GM18499 (cell line): ENCODE measurements around the gene EPN2.

Source experiments
- ATAC-seq: cut with Tn5 transposase; IDR thresholded peaks from one replicate; pipeline ENCODE4 v1.9.1; 2021; ENCODE audit warnings: moderate number of reproducible peaks; ENCODE audit not compliant: insufficient read depth, unreplicated experiment

Gene EPN2

DNA sequence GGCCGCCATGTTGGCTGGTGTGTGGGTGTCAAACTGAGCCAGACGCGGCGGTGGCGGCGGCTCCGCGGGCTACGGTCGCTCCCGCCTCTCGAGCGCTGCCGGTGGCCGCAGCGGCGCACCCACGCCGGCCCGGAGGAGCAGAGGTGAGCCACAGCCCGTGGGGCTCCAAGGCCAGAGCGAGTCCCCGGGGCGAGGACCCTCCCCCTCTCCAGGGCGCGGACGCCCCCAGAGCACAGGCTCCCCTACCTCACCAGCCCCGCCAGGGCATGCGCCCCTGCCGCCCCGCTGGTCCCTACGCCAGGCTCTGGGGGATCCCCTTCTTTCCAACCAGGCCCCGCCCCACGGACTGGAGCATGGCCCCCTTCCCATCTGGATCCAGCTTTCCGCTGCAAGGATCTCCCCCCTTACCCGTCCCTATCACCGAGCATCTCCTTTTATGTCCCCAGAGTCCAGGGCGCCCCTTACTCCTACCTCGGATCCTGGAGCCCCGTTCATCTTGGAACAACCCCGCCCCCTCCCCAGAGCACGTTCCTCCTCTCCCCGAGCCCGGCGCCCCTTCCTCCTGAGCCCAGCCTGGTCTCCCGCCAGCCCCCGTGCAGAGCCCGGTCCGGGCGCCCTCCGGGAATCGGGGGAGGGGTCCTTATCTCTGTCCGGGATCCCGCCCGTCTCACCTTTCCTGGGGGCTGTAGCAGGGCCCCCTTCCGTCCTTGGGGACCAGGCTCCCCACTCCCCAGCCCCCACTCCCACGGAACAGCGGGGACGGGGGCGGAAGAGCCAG lies 412 bp downstream of the EPN2 start:
- no peak for ATAC-seq

DNA sequence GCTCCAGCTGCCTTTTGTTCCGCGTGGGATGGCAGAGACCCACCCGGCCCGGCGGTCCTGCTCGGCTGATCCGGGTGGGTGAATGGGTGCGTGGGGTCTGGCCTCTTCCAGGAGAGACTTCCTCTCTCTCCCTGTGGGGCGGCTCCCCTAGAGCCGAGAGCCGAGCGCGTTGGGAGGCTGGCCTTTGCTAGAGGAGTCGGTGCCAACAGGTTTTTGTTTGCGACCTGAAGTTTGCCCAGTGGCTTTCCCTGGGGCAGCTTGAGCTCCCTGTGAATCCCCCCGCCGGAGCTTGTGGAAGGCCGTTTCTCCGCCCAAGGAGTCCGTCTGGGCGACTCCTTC lies 970 bp downstream of the EPN2 start:
- no peak for ATAC-seq

DNA sequence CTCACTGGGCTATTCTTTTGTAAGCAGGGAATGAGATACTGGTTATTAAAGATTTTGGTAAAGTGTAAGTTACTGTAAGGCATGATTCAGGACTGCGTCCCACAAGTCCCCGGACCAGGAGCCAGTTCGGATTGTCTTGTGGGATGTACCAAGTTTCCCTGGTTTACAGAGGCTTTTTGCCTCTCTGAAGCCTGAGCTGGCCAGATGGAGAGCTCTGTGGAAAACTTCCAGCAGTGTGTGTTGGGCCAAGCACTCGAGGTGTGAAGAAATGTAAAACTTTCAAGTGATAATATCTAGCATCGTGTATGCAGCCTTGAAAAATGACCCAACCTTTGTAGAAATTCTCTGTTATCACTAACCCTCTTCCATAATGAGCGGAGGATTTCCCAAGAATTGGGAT lies 2.4 kb downstream of the EPN2 start:
- ATAC-seq: no peak

DNA sequence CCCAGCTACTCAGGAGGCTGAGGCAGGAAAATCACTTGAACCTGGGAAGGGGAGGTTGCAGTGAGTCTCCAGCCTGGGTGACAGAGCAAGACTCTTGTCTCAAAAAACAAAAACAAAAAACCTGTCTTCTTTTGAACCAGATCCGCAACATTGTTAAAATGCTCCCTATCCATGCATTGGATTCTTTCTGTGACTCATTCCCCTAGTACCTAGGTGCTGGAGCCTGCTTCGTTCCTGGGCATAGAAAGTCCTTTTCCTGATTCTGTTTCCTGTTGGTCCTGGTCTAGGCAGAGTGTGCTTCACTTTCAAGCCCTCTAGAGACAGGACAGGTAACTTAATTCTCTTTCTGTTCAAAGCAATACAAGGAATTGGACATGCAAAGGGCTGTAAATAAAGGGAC lies 5.2 kb downstream of the EPN2 start:
- no peak for ATAC-seq

DNA sequence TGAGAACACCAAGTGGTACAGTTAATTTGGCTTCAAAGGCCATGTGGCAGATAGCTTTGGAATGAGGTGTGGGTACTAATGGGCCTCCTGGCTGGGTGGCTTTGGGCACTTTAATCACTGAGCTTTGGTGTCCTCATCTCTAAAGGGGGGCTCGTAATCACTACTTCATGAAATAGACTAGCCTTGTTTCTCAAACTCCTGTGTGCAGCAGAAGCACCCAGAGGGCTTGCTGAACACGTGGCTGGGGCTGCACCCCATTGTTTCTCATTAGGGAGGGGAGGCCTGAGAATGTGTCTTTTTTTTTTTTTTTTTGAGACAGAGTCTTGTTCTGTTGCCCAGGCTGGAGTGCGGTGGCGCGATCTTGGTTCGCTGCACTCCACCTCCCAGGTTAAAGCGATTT lies 5.8 kb downstream of the EPN2 start:
- no peak for ATAC-seq

DNA sequence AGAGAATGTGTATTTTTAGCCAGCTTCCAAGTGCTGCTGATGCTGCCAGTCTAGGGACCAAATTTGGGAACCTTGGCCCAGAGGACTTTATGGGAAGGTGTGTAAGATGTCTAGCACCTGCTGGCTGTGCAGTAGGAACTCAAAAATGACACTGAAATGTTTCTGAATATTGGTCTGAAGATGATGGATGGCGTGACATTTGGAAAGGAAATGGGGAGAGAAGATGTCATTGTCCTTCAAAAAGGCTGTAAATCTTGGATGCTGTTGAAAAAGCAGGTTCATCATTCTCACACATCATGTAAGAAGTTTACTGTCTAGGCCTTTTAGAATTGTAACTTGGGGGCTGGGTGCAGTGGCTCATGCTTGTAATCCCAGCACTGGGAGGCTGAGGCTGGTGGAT lies 6.7 kb downstream of the EPN2 start:
- no peak for ATAC-seq

DNA sequence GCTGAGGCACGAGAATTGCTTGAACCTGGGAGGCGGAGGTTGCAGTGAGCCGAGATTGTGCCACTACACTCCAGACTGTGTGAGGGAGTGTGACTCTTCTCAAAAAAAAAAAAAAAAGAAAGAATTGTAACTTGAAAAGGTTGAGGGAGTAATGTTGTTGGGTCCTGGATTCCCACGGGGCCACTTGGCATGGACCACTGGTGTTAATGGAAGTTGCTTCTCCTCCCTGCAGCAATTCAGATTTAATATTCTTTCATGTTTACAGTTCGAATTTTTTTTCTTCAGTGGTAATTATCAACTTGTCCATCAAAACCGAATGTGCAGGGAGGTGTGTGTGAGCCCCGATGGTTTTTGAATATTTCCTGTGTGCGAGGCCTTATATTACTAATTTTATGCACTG lies 7.2 kb downstream of the EPN2 start:
- ATAC-seq: no peak

- no peak for ATAC-seq
Observed at GRCh38 chr17:19244781-19245180, 7.6 kb downstream of the EPN2 start.

DNA sequence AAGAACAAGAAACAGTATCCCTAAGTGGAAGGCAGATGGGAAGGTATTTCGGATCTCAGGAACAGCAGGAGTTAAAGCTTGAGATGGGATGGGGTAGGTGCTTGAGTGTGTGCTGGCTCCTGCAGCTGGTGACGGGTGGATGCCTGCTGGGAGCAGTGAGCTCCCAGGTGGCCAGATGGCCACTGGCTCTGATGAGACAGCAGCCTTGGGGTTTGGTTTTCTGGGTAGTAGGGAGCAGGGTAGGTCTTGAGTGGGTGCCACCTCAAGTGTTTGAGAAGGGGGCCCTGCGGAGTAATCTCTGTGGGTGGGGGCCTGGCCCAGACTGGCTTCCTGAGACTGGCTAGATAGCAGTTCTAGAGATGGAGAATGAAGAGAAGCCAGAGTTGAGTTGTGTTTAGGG lies 10.3 kb downstream of the EPN2 start:
- ATAC-seq: no peak

GRCh38 chr17:19248151-19248927 lies 11.2 kb downstream of the EPN2 start:
- no peak for ATAC-seq

DNA sequence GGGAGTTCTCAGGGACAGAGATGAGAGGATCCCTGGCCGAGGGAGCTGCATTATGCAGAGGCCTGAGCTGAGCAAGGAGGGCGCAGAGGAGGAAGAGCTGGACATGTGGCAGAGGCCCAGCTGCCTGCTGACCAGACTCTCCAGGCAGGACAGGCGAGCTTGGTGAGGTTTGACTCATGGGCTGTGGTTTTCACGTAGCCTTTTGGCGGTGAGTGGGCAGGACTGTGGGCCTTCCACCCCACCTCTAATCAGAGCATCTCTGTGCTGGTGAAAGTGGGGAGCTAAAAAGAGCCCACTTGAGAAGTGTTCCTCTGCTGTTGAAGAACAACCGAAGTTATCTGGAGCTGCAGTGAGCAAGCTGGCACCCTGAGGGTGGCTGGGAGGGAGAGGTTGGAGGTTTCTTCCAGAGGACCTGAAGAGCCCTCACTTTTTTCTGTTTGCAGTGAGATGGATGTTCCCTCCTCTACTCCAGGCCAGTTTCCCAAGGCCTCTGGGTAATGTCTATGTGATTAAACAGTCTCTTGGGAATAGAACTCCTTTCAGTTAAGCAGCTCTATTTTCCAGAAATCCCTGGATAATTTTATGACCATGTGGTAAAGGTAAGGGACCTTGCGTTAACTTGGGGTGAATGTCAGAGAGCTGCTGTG lies 11.9 kb downstream of the EPN2 start:
- ATAC-seq: no peak

DNA sequence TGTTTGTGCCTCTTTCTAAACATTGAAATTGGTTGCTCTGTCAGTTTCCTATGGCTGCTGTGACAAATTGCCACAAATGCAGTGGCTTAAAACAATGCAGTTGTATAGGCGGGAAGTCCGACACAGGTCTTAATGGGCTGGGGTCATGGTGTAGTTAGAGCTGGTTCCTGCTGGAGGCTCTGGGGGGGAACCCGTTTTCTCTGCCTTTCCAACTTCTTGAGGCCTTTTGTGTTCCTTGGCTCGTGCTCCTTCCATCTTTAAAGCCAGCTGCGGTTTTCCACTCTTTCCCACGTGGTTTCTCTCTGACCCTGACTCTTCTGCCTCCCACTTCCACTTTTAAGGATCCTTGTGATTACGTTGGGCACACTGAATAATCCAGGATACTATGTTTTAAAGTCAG lies 12.5 kb downstream of the EPN2 start:
- ATAC-seq: no peak

GRCh38 chr17:19250421-19251173 lies 13.4 kb downstream of the EPN2 start:
- ATAC-seq: no peak

GRCh38 chr17:19253112-19253511 lies 15.9 kb downstream of the EPN2 start:
- ATAC-seq: no peak

GRCh38 chr17:19254651-19255050 lies 17.5 kb downstream of the EPN2 start:
- ATAC-seq: no peak

- ATAC-seq: no peak
Observed at GRCh38 chr17:19255279-19255678, 18.1 kb downstream of the EPN2 start.

GRCh38 chr17:19258371-19258770 lies 21.2 kb downstream of the EPN2 start:
- no peak for ATAC-seq

DNA sequence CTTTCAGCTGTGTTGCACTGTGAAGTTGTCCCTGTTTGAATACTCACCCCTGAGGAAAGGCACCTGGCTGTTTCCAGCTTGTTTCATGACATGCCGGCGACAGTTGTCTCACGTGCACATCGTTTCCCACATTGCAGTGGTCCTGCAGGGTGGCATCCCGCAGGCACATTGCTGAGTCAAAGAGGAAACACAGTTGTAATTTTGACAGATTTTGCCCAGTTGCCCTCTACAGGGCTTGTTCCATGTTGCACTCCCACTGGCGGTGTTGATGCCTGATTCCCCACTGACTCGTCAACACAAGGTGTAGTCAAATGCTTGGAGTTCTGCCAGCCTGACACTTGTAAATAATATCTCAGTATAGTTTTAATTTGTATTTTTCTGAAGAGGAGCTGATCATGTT lies 23.8 kb downstream of the EPN2 start:
- ATAC-seq: no peak

- ATAC-seq: no peak
Observed at GRCh38 chr17:19261426-19261825, 24.3 kb downstream of the EPN2 start.

DNA sequence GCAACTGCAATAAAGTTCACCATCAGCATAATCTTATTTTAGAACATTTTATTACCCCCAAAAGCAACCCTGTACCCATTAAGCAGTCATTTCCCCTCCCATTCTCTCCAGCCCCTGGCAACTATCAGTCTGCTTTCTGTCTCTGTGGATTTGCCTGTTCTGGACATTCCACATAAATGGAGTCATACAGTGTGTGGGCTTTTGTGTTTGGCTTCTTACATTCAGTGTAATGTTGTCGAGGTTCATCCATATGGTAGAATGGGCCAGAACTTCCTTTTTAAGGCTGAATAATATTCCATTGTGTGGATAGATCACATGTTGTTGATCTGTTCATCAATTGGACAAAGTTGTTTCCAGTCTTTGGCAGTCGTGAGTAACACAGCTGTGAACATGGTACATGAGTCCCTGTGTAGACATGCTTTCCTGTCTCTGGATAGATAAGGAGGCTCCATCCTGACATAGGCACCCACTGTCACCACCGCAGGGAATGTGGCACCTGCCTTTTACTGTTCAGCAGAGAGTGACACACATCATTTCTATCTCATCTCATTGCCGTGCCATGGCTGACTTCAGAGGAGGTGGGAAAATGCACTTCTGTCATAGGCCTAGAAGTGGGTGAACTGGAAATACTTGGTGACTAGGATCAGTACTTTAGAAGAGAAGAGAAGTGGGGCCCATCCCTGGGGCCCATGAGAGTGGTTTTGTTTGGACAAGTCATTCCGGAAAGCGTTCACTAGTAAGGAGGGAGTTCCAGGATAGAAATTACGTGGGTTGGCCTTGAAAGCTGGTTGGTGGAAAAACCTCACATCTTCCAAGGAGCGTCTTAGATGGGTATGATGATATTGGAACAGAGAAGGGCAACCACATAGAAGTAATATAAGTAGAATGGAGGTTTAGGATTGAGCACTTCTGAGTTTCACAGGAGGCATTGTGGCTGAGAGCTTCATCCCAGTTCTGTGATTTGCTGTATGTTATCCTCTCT lies 25.8 kb downstream of the EPN2 start:
- ATAC-seq: no peak
